Stomach (tissue), 9 donors: ENCODE results near the gene TOP3B. TPM values are rescaled to one million over a fixed set of nuclear protein-coding genes. Genes with fewer than 3 reads are reported as not detected.

Experiments used
- DNase-seq, 2 donors: peaks; one replicate each; pipeline versions ENCODE4 v3.0.0 to v3.0.0-alpha.2; 2013 to 2019
- H3K27ac ChIP-seq, 5 donors: fragments of 200-600 bp in 4 of 5; sonication (generic) in 4 of 5; one replicate each; pipeline ENCODE4 v1.5.1; 2013 to 2019; ENCODE audit warnings: mild to moderate bottlenecking in 1 of 5, moderate library complexity in 1 of 5
- H3K27me3 ChIP-seq, 3 donors: fragments of 200-600 bp; sonication (generic); one replicate each; pipeline ENCODE4 v1.5.1; 2017 to 2019; ENCODE audit warnings: mixed run types in 1 of 3
- H3K36me3 ChIP-seq, 4 donors: fragments of 200-600 bp; sonication (generic); 1 replicate in 3 of 4; 2 replicates in 1 of 4; pipeline ENCODE4 v1.5.1; 2016 to 2019
- H3K4me1 ChIP-seq, 4 donors: fragments of 200-600 bp; sonication (generic); one replicate each; pipeline ENCODE4 v1.5.1; 2016 to 2019
- H3K4me3 ChIP-seq, 4 donors: fragments of 200-600 bp; sonication (generic) in 3 of 4; one replicate each; pipeline ENCODE4 v1.5.1; 2016 to 2019; ENCODE audit warnings: mild to moderate bottlenecking in 1 of 4
- H3K9me3 ChIP-seq, 4 donors: fragments of 200-600 bp; sonication (generic); one replicate each; pipeline ENCODE4 v1.5.1; 2016 to 2019
- EP300 ChIP-seq: sonication (generic); formaldehyde crosslinking; IDR thresholded peaks from one replicate; pipeline ENCODE4 v1.6.1; 2017; ENCODE audit warnings: antibody characterized with exemption
- POLR2A ChIP-seq, 4 donors: fragments of 450-650 bp; IDR thresholded peaks; one replicate each; pipeline ENCODE4 v1.6.1; 2016; ENCODE audit warnings: antibody characterized with exemption in 4 of 4, control low read depth in 2 of 4, mild to moderate bottlenecking in 1 of 4, moderate library complexity in 1 of 4
- POLR2AphosphoS5 ChIP-seq, 3 donors: sonication (generic); formaldehyde crosslinking; IDR thresholded peaks; one replicate each; pipeline ENCODE4 v1.6.1; 2016; ENCODE audit warnings: antibody characterized with exemption in 3 of 3
- WGBS, 5 donors: extraction: QIAGEN DNeasy Blood & Tissue Kit in 3 of 5; methylation state at CpG; one replicate each; pipeline versions ENCODE4 v1.1.5 to v1.1.7; 2013 to 2018; 5-methylcytosine and 5-hydroxymethylcytosine counted together
- intact Hi-C: fragments of 100-400 bp; cut with DNase I; formaldehyde crosslinking; loops from one replicate; pipeline ENCODE4 v1.15.1; 2023; ENCODE audit warnings: low total_unique reads
- polyA plus RNA-seq, 3 donors: library from polyadenylated mRNA; stranded (reverse); fragments of 200-250 nt; gene quantifications; one replicate each; pipeline ENCODE4 v1.2.3, GENCODE V29; 2013
- total RNA-seq, 5 donors: library from RNA; depleted of rRNA; stranded (reverse); fragments of >200 nt; gene quantifications; one replicate each; pipeline versions ENCODE4 v1.1.0 to v1.2.3, GENCODE V29; 2014 to 2016
- TF ChIP-seq, protein P1 (sequence below), 7 experiments: fragments of 450-650 bp in 4 of 7; fragments of 200-600 bp in 3 of 7; sonication (generic) in 3 of 7; IDR thresholded peaks; one replicate each; pipeline ENCODE4 v1.5.1; 2016 to 2019; ENCODE audit warnings: antibody characterized with exemption in 7 of 7, control low read depth in 2 of 7, mild to moderate bottlenecking in 1 of 7
- donor health status: healthy with polysubstance abuse.
- donor health status: Bipolar disorder and iron deficiency.
- donor health status: healthy.

Gene TOP3B
- total and polyA plus RNA-seq, 8 donors = 3.8 to 509 (median 25.6) TPM

- H3K27ac ChIP-seq = peak overlapping the region in 4 of 5 donors; percentile 75 to 83 (median 82)
- H3K4me3 ChIP-seq = peak overlapping the region; percentile 71 to 97 (median 84)
- H3K9me3 ChIP-seq = no peaks in the 10 kb centered on the region
- peaks cover 8 to 35% (median 25%) of the 10 kb centered on the region in 4 donors for H3K4me1 ChIP-seq
- DNase-seq = no peak
- H3K27me3 ChIP-seq = no peaks in the 10 kb centered on the region
- peaks cover 0 to 16% (median 13%) of the 10 kb centered on the region in 4 donors for H3K36me3 ChIP-seq
- TF ChIP-seq EP300 (no peak), POLR2A (IDR thresholded peaks at IDR 0.05) (no peak), POLR2AphosphoS5 (IDR thresholded peaks at IDR 0.05) (no peak)
- TF ChIP-seq, protein P1, sequence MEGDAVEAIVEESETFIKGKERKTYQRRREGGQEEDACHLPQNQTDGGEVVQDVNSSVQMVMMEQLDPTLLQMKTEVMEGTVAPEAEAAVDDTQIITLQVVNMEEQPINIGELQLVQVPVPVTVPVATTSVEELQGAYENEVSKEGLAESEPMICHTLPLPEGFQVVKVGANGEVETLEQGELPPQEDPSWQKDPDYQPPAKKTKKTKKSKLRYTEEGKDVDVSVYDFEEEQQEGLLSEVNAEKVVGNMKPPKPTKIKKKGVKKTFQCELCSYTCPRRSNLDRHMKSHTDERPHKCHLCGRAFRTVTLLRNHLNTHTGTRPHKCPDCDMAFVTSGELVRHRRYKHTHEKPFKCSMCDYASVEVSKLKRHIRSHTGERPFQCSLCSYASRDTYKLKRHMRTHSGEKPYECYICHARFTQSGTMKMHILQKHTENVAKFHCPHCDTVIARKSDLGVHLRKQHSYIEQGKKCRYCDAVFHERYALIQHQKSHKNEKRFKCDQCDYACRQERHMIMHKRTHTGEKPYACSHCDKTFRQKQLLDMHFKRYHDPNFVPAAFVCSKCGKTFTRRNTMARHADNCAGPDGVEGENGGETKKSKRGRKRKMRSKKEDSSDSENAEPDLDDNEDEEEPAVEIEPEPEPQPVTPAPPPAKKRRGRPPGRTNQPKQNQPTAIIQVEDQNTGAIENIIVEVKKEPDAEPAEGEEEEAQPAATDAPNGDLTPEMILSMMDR (IDR thresholded peaks at IDR 0.05) = no peak
- intact Hi-C loops = no loop called here
- WGBS, 5 donors = 0 to 23% (median 15%) methylated on average over 2 of the region's 2 CpGs
Observed at GRCh38 chr22:21981874-21982273, 713 bp downstream of the TOP3B start.

DNA sequence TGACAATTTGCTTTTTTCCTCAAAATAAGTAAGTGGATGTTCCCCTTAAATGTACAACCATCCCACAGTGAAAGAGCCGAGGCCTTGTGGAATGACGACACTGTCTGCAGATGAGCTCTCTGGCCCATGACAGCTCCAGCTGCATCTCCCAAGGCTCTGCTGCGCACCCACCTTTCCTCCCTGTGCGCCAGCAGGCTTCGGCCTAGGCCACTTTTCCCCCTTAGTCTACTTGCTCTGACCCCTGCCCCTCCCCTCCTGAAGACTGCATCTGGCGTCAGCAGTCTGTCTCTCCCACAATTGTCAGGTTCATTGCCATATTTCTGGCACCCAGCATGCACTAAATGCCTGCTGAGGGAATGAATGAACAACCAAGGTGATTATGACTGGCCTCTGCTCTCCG, 2.0 kb downstream of the TOP3B start:
- Histone ChIP-seq H3K4me3 (no peak overlapping the region), H3K27ac (no peak overlapping the region), H3K36me3 (peaks cover 0 to 21% (median 19%) of the 10 kb centered on the region in 4 donors), H3K9me3 (no peaks in the 10 kb centered on the region), H3K4me1 (peaks cover 8 to 35% (median 25%) of the 10 kb centered on the region in 4 donors), H3K27me3 (no peaks in the 10 kb centered on the region)
- DNase-seq = no peak
- intact Hi-C loops = no loop called here
- no peak for TF ChIP-seq POLR2AphosphoS5 (IDR thresholded peaks at IDR 0.05)
- no peak for TF ChIP-seq POLR2A (IDR thresholded peaks at IDR 0.05)
- TF ChIP-seq EP300 = no peak
- 81 to 88% (median 85%) methylated on average over 7 of the region's 7 CpGs for WGBS, 5 donors

DNA sequence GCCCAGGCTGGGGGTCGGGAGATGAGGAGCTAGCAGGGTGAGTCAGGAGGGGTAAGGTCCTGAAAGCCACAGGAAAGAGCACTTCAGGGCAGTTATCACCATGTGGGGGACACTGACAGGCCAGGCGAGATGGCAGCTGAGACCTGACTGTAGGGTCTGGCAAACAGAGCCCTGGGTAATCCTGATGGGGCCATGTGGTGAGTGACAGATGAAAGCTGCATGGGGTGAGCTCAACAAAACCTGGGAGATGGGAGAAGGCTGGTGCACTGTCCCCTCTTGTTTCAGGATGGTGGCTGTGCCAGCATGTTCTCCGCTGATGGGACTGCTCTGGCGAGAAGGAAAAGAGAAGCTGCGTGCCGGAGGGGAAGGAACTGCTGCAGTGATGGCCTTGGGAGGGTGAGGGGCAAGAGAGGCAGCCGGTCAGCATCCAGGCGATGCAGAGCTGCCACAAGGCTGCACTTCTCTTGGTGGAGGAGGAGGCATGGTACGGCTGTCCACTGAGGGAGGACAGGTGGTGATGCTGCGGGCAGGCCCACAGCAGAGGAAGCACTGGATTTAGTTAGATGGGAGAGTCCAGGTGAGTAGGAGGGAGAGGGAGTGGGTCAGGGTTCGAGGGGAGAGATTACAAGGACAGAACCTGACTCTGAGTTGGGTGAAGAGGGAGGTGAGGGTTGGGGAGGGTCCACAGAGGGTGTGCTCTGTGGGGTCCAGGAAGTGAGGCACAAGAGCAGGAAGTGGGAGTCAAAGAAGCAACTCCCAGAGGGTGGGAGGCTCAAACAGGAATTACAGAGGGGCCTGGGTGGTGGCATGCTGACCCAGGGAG, 3.8 kb downstream of the TOP3B start:
- TF ChIP-seq, protein P1 (IDR thresholded peaks at IDR 0.05) = no peak
- no peak for TF ChIP-seq EP300
- H3K9me3 ChIP-seq = no peaks in the 10 kb centered on the region
- H3K27ac ChIP-seq = no peak overlapping the region
- no peak for DNase-seq
- intact Hi-C loops = no loop called here
- peaks cover 8 to 35% (median 25%) of the 10 kb centered on the region in 4 donors for H3K4me1 ChIP-seq
- WGBS, 5 donors = 82 to 89% (median 83%) methylated on average over 11 of the region's 11 CpGs
- no peak overlapping the region for H3K4me3 ChIP-seq
- H3K27me3 ChIP-seq = no peaks in the 10 kb centered on the region
- H3K36me3 ChIP-seq = peaks cover 15 to 39% (median 37%) of the 10 kb centered on the region in 4 donors

DNA sequence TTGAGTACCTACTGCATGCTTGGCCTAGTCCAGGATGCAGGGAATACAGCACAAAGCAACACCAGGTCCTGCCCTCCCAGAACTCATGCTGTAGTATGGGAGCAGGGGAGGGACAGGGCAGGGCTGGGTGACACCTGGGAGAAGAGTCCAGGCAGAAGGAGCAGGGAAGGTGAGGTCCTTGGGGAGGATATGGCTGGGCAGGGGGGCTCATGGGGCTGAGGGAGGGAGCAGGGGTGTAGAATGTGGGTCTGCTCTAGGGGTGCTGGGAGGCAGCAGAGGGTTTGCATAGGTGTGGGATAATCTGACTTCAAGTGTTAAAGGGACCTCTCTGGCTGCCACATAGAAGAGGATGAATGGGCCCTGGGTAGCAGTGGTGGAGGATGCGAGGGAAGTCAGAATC, 4.8 kb downstream of the TOP3B start:
- intact Hi-C loops = no loop called here
- no peak overlapping the region for H3K27ac ChIP-seq
- 89 to 94% (median 94%) methylated on average over 1 of the region's 1 CpG for WGBS, 5 donors
- DNase-seq = no peak
- peaks cover 22 to 49% (median 47%) of the 10 kb centered on the region in 4 donors for H3K36me3 ChIP-seq
- no peaks in the 10 kb centered on the region for H3K27me3 ChIP-seq
- H3K9me3 ChIP-seq = no peaks in the 10 kb centered on the region
- peaks cover 8 to 30% (median 20%) of the 10 kb centered on the region in 4 donors for H3K4me1 ChIP-seq
- H3K4me3 ChIP-seq = no peak overlapping the region
- no peak for TF ChIP-seq EP300
- TF ChIP-seq, protein P1 (IDR thresholded peaks at IDR 0.05) = no peak
- no peak for TF ChIP-seq POLR2A (IDR thresholded peaks at IDR 0.05)
- no peak for TF ChIP-seq POLR2AphosphoS5 (IDR thresholded peaks at IDR 0.05)

DNA sequence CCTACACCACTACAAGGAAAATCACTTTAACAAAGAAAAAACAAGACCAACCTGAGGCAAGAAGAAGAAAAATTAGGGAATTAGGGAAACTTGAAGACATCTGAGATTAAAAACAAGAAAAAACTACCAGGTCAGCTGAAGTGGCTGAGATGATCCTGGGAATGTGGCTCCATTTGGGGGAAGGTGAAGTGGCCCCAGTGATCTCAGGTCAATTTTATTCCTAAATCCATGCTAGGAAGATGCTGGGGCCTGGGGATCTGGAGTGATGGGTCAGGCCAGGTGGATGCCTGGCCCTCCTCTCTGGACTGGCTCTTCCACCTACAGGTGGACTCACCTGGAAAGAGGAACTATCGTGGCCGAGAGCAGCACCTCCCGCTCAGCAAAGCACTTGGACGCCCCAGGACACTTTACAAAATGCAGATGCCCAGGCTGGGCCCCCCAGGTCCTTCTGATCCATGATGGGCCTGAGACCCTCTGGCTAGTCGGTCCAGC, 6.7 kb downstream of the TOP3B start:
- 91 to 98% (median 97%) methylated on average over 5 of the region's 5 CpGs for WGBS, 5 donors
- DNase-seq = no peak

More for the DNA sequence above, 6.7 kb downstream of the TOP3B start:
- Histone ChIP-seq H3K4me3 (no peak overlapping the region), H3K27ac (no peak overlapping the region), H3K27me3 (no peaks in the 10 kb centered on the region), H3K9me3 (no peaks in the 10 kb centered on the region), H3K4me1 (peaks cover 0 to 16% (median 5%) of the 10 kb centered on the region in 4 donors), H3K36me3 (peaks cover 33 to 68% (median 66%) of the 10 kb centered on the region in 4 donors)
- intact Hi-C loops = no loop called here
- TF ChIP-seq, protein P1 (IDR thresholded peaks at IDR 0.05) = no peak
- TF ChIP-seq EP300 (no peak), POLR2A (IDR thresholded peaks at IDR 0.05) (no peak), POLR2AphosphoS5 (IDR thresholded peaks at IDR 0.05) (no peak)
